GM11168 (cell line): Measurements from ENCODE around the gene EPHA3.

Experiments
- in situ Hi-C: fragments of 300-500 bp; cut with MboI; formaldehyde crosslinking; loops from one replicate; pipeline ENCODE4 v1.12.0; 2022; ENCODE audit warnings: low sequenced_read_pairs; ENCODE audit not compliant: unreplicated experiment

The EPHA3 gene

GRCh38 chr3:89419647-89420241, 312.3 kb downstream of the EPHA3 start:
- in situ Hi-C loops = no loop called here

GRCh38 chr3:89426060-89426459, 318.6 kb downstream of the EPHA3 start:
- in situ Hi-C loops = no loop called here

- in situ Hi-C loops = no loop called here
Measured at GRCh38 chr3:89434621-89435380, 327.4 kb downstream of the EPHA3 start.

- in situ Hi-C loops = no loop called here
Measured at GRCh38 chr3:89436846-89437245, 329.4 kb downstream of the EPHA3 start.

GRCh38 chr3:89440386-89440785, 333.0 kb downstream of the EPHA3 start:
- in situ Hi-C loops = no loop called here

- in situ Hi-C loops = no loop called here
Measured at GRCh38 chr3:89441141-89441540, 333.7 kb downstream of the EPHA3 start.

GRCh38 chr3:89446593-89446992, 339.2 kb downstream of the EPHA3 start:
- in situ Hi-C loops = no loop called here

GRCh38 chr3:89447243-89447642, 339.8 kb downstream of the EPHA3 start:
- in situ Hi-C loops = no loop called here

- in situ Hi-C loops = no loop called here
Measured at GRCh38 chr3:89449086-89449485, 341.7 kb downstream of the EPHA3 start.

GRCh38 chr3:89452066-89452465, 344.6 kb downstream of the EPHA3 start:
- in situ Hi-C loops = no loop called here

- in situ Hi-C loops = no loop called here
Measured at GRCh38 chr3:89455240-89455639, 347.8 kb downstream of the EPHA3 start.

- in situ Hi-C loops = no loop called here
Measured at GRCh38 chr3:89467898-89468363, 360.5 kb downstream of the EPHA3 start.

- in situ Hi-C loops = no loop called here
Measured at GRCh38 chr3:89472101-89472500, 364.7 kb downstream of the EPHA3 start.

GRCh38 chr3:89474333-89475130, 367.1 kb downstream of the EPHA3 start:
- in situ Hi-C loops = no loop called here

- in situ Hi-C loops = no loop called here
Measured at GRCh38 chr3:89488800-89489580, 381.6 kb downstream of the EPHA3 start.

- in situ Hi-C loops = no loop called here
Measured at GRCh38 chr3:89490129-89490528, 382.7 kb downstream of the EPHA3 start.

GRCh38 chr3:89494734-89495133, 387.3 kb downstream of the EPHA3 start:
- in situ Hi-C loops = no loop called here

GRCh38 chr3:89503891-89504391, 396.5 kb downstream of the EPHA3 start:
- in situ Hi-C loops = no loop called here

- in situ Hi-C loops = no loop called here
Measured at GRCh38 chr3:89504432-89504831, 397.0 kb downstream of the EPHA3 start.

- in situ Hi-C loops = no loop called here
Measured at GRCh38 chr3:89506462-89507103, 399.2 kb downstream of the EPHA3 start.
